H9 (cell line): Measurements from ENCODE around the gene TCF15. TPM values are rescaled to one million over a fixed set of nuclear protein-coding genes. Genes with fewer than 3 reads are reported as not detected.

Experiments
- DNase-seq: peaks from one replicate; pipeline ENCODE4 v3.0.0-alpha.2; 2017
- H2AFZ ChIP-seq: one replicate; pipeline ENCODE4 v1.6.1; 2013; ENCODE audit warnings: mild to moderate bottlenecking, low read length, control low read depth, moderate library complexity
- H2AK5ac ChIP-seq: 2 replicates; pipeline ENCODE4 v1.6.1; 2013; ENCODE audit warnings: low read length, control low read depth, mixed read lengths; ENCODE audit not compliant: insufficient read length
- H2BK120ac ChIP-seq: one replicate; pipeline ENCODE4 v1.6.1; 2013; ENCODE audit warnings: low read depth, mild to moderate bottlenecking, low read length, control low read depth, inconsistent platforms; ENCODE audit not compliant: poor library complexity, severe bottlenecking
- H2BK12ac ChIP-seq: 2 replicates; pipeline ENCODE4 v1.6.1; 2013; ENCODE audit warnings: low read length, control low read depth, mixed read lengths, low read depth; ENCODE audit not compliant: insufficient read length
- H2BK15ac ChIP-seq: 2 replicates; pipeline ENCODE4 v1.6.1; 2013; ENCODE audit warnings: low read depth, low read length, control low read depth
- H2BK20ac ChIP-seq: one replicate; pipeline ENCODE4 v1.6.1; 2013; ENCODE audit warnings: low read depth, mild to moderate bottlenecking, low read length, control low read depth, inconsistent platforms; ENCODE audit not compliant: poor library complexity, severe bottlenecking
- H2BK5ac ChIP-seq: 2 replicates; pipeline ENCODE4 v1.6.1; 2013; ENCODE audit warnings: low read length, control low read depth, mixed read lengths; ENCODE audit not compliant: insufficient read length
- H3K14ac ChIP-seq: 2 replicates; pipeline ENCODE4 v1.6.1; 2013; ENCODE audit warnings: low read length, control low read depth; ENCODE audit not compliant: insufficient read depth
- H3K18ac ChIP-seq: 2 replicates; pipeline ENCODE4 v1.6.1; 2013; ENCODE audit warnings: low read depth, mild to moderate bottlenecking, mixed read lengths, low read length, control low read depth; ENCODE audit not compliant: insufficient read length
- H3K23ac ChIP-seq: 2 replicates; pipeline ENCODE4 v1.6.1; 2013; ENCODE audit warnings: low read length, control low read depth, mixed read lengths, low read depth; ENCODE audit not compliant: insufficient read length
- H3K23me2 ChIP-seq: 2 replicates; pipeline ENCODE4 v1.6.1; 2013; ENCODE audit warnings: low read depth, mild to moderate bottlenecking, mixed read lengths, low read length, control low read depth; ENCODE audit not compliant: insufficient read length, poor library complexity, severe bottlenecking
- H3K27ac ChIP-seq: 2 replicates; pipeline ENCODE4 v1.5.1; 2013; ENCODE audit warnings: low read length, control low read depth, mixed read lengths, low read depth; ENCODE audit not compliant: insufficient read length
- H3K27me3 ChIP-seq: 2 replicates; pipeline ENCODE4 v1.6.1; 2013; ENCODE audit warnings: low read length, control low read depth, inconsistent platforms; ENCODE audit not compliant: insufficient read depth
- H3K4ac ChIP-seq: 2 replicates; pipeline ENCODE4 v1.6.1; 2013; ENCODE audit warnings: low read depth, mild to moderate bottlenecking, control low read depth, inconsistent platforms, low read length, moderate library complexity
- H3K4me1 ChIP-seq: 2 replicates; pipeline ENCODE4 v1.6.1; 2013; ENCODE audit warnings: low read length, control low read depth, inconsistent platforms; ENCODE audit not compliant: insufficient read depth
- H3K4me2 ChIP-seq: 2 replicates; pipeline ENCODE4 v1.6.1; 2013; ENCODE audit warnings: low read length, control low read depth, mixed read lengths; ENCODE audit not compliant: insufficient read length, insufficient read depth
- H3K56ac ChIP-seq: 2 replicates; pipeline ENCODE4 v1.6.1; 2013; ENCODE audit warnings: low read depth, mild to moderate bottlenecking, mixed read lengths, low read length, control low read depth; ENCODE audit not compliant: insufficient read length
- H3K79me1 ChIP-seq: 2 replicates; pipeline ENCODE4 v1.6.1; 2013; ENCODE audit warnings: low read depth, mild to moderate bottlenecking, moderate library complexity, low read length, control low read depth, inconsistent platforms; ENCODE audit not compliant: insufficient read depth, poor library complexity, severe bottlenecking
- H3K79me2 ChIP-seq: 2 replicates; pipeline ENCODE4 v1.6.1; 2013; ENCODE audit warnings: low read length, control low read depth, inconsistent platforms; ENCODE audit not compliant: insufficient read depth
- H3K9ac ChIP-seq: 2 replicates; pipeline ENCODE4 v1.6.1; 2013; ENCODE audit warnings: low read length, control low read depth, mixed read lengths; ENCODE audit not compliant: insufficient read length; ENCODE audit errors: extremely low read depth
- H3K9me3 ChIP-seq: one replicate; pipeline ENCODE4 v1.6.1; 2013; ENCODE audit warnings: low read depth, low read length, inconsistent platforms; ENCODE audit not compliant: control insufficient read depth
- H3T11ph ChIP-seq: one replicate; pipeline ENCODE4 v1.6.1; 2013; ENCODE audit warnings: mild to moderate bottlenecking, low read length, control low read depth, inconsistent platforms
- H4K20me1 ChIP-seq: one replicate; pipeline ENCODE4 v1.6.1; 2013; ENCODE audit not compliant: control insufficient read depth, insufficient read length, insufficient read depth
- H4K5ac ChIP-seq: 2 replicates; pipeline ENCODE4 v1.6.1; 2013; ENCODE audit warnings: low read depth, mild to moderate bottlenecking, mixed read lengths, low read length, control low read depth; ENCODE audit not compliant: insufficient read length
- H4K8ac ChIP-seq: replicated peaks from 2 replicates; pipeline ENCODE4 v1.6.1; 2013; ENCODE audit warnings: low read length, control low read depth, mixed read lengths, low read depth; ENCODE audit not compliant: insufficient read length
- H4K91ac ChIP-seq: 2 replicates; pipeline ENCODE4 v1.6.1; 2013; ENCODE audit warnings: low read depth, mild to moderate bottlenecking, moderate library complexity, mixed read lengths, low read length, control low read depth; ENCODE audit not compliant: insufficient read length
- H3K27ac Mint-ChIP-seq, 3 experiments: 2 replicates in 2 of 3; 3 replicates in 1 of 3; pipeline ENCODE4 v1.8.0; 2020 to 2021; ENCODE audit warnings: mixed read lengths in 3 of 3, mild to moderate bottlenecking in 1 of 3, moderate library complexity in 1 of 3
- H3K27me3 Mint-ChIP-seq: 2 replicates; pipeline ENCODE4 v1.8.0; 2021; ENCODE audit warnings: low read depth, mild to moderate bottlenecking, moderate library complexity, mixed read lengths
- H3K36me3 Mint-ChIP-seq, 3 experiments: 2 replicates in 2 of 3; 3 replicates in 1 of 3; pipeline ENCODE4 v1.8.0; 2020 to 2021; ENCODE audit warnings: low read depth in 3 of 3, mixed read lengths in 3 of 3; ENCODE audit not compliant: insufficient read depth in 1 of 3
- H3K4me1 Mint-ChIP-seq, 2 experiments: 2 replicates each; pipeline ENCODE4 v1.8.0; 2020; ENCODE audit warnings: mixed read lengths in 2 of 2
- H3K4me3 Mint-ChIP-seq, 2 experiments: 2 replicates in 1 of 2; 3 replicates in 1 of 2; pipeline ENCODE4 v1.8.0; 2020 to 2021; ENCODE audit warnings: mild to moderate bottlenecking in 2 of 2, mixed read lengths in 2 of 2, moderate library complexity in 1 of 2
- H3K9me3 Mint-ChIP-seq, 2 experiments: 2 replicates in 1 of 2; 3 replicates in 1 of 2; pipeline ENCODE4 v1.8.0; 2020; ENCODE audit warnings: mild to moderate bottlenecking in 2 of 2, mixed read lengths in 2 of 2, moderate library complexity in 1 of 2
- WGBS: extraction: QIAGEN DNeasy Blood & Tissue Kit; methylation state at CpG from one replicate; pipeline ENCODE4 v1.1.7; 2013; ENCODE audit warnings: missing lambda C conversion rate, low lambda C conversion rate, mixed read lengths; ENCODE audit not compliant: insufficient read length; ENCODE audit errors: extremely low coverage; 5-methylcytosine and 5-hydroxymethylcytosine counted together
- total RNA-seq: library from RNA; stranded (reverse); gene quantifications from 2 replicates; pipeline ENCODE4 v1.2.1, GENCODE V29; 2021
- TF ChIP-seq, protein P1 (sequence below): fragments of 200-600 bp; sonication (generic); conservative IDR thresholded peaks from 3 replicates; pipeline ENCODE4 v1.8.0; 2021; ENCODE audit warnings: antibody characterized with exemption, mild to moderate bottlenecking

TCF15 gene
- total RNA-seq, 1 experiment from 2014 or later, result 2.0 TPM

DNA sequence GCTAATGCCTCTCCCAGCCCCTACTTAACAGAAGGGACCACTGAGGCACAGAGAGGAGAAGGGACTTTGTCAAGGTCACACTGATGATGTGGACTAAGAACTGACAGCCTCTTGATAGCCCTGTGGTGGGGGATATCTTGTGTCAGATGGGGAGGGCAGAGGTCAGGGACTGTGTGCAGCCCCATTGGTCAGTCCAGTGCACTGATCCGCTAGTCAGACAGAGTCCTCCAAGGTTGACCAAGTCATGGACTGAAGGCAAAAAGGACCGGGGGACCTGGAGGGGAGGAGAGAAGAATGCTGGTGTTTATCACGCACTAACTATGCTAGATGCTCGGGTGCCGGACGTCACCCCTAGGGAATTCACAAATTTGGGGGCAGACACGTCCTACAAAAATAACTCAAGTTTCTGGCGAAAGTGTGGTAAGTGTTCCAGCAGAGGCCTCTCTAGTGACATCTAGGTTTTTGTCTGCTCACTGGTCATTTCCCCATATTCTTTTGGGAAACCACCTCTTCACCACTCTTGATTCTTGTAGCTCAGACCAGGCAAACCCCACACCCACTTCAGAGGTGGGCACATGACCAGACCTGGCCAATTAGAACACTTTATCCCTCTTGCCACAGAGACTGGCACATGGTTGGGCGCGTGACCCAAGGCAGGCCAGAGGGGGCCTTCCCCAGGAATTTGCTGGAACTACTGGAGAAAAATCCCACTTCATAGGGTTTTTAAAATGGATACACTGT, 21.0 kb downstream of the TCF15 start:
- no peak for DNase-seq
- H3K4me3 Mint-ChIP-seq, result no peak overlapping the region
- Histone ChIP-seq H3K9ac (no peak overlapping the region), H3K56ac (no peak overlapping the region), H2BK15ac (no peak overlapping the region), H4K91ac (no peak overlapping the region), H3K4ac (no peak overlapping the region), H2BK5ac (no peak overlapping the region), H3K27me3 (no peaks in the 10 kb centered on the region), H3K4me1 (no peaks in the 10 kb centered on the region), H3T11ph (no peak overlapping the region), H3K23me2 (no peaks in the 10 kb centered on the region), H3K4me2 (no peak overlapping the region), H2AFZ (no peak overlapping the region), H2BK120ac (no peak overlapping the region), H2BK20ac (no peak overlapping the region), H3K9me3 (no peaks in the 10 kb centered on the region), H2AK5ac (no peak overlapping the region), H4K8ac (no peak overlapping the region), H3K23ac (no peak overlapping the region), H3K79me2 (no peaks in the 10 kb centered on the region), H2BK12ac (no peak overlapping the region), H3K27ac (no peak overlapping the region), H3K14ac (no peak overlapping the region), H3K18ac (no peak overlapping the region), H4K20me1 (no peaks in the 10 kb centered on the region), H3K79me1 (no peaks in the 10 kb centered on the region), H4K5ac (no peak overlapping the region)
- H3K9me3 Mint-ChIP-seq, result no peaks in the 10 kb centered on the region
- WGBS, result no CpG with 5 or more reads among the region's 10 CpGs
- TF ChIP-seq, protein P1, sequence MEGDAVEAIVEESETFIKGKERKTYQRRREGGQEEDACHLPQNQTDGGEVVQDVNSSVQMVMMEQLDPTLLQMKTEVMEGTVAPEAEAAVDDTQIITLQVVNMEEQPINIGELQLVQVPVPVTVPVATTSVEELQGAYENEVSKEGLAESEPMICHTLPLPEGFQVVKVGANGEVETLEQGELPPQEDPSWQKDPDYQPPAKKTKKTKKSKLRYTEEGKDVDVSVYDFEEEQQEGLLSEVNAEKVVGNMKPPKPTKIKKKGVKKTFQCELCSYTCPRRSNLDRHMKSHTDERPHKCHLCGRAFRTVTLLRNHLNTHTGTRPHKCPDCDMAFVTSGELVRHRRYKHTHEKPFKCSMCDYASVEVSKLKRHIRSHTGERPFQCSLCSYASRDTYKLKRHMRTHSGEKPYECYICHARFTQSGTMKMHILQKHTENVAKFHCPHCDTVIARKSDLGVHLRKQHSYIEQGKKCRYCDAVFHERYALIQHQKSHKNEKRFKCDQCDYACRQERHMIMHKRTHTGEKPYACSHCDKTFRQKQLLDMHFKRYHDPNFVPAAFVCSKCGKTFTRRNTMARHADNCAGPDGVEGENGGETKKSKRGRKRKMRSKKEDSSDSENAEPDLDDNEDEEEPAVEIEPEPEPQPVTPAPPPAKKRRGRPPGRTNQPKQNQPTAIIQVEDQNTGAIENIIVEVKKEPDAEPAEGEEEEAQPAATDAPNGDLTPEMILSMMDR, result no peak
- H3K36me3 Mint-ChIP-seq, result no peaks in the 10 kb centered on the region
- peaks cover 8% of the 10 kb centered on the region for H3K27me3 Mint-ChIP-seq
- no peak overlapping the region for H3K27ac Mint-ChIP-seq
- peaks cover 4 to 5% of the 10 kb centered on the region in 2 experiments; a peak in 2 of 4 replicates for H3K4me1 Mint-ChIP-seq
